GM11168 (cell line): Measurements from ENCODE around the gene CPA1.

Experiments
- in situ Hi-C: fragments of 300-500 bp; cut with MboI; formaldehyde crosslinking; loops from one replicate; pipeline ENCODE4 v1.12.0; 2022; ENCODE audit warnings: low sequenced_read_pairs; ENCODE audit not compliant: unreplicated experiment

CPA1 gene

GRCh38 chr7:130379921-130380860, at the start of gene CPA1:
CPA1 (plus strand) TSS chr7:130380494; CDS start chr7:130380521, 27 bp downstream.
- in situ Hi-C loops = no loop called here

DNA sequence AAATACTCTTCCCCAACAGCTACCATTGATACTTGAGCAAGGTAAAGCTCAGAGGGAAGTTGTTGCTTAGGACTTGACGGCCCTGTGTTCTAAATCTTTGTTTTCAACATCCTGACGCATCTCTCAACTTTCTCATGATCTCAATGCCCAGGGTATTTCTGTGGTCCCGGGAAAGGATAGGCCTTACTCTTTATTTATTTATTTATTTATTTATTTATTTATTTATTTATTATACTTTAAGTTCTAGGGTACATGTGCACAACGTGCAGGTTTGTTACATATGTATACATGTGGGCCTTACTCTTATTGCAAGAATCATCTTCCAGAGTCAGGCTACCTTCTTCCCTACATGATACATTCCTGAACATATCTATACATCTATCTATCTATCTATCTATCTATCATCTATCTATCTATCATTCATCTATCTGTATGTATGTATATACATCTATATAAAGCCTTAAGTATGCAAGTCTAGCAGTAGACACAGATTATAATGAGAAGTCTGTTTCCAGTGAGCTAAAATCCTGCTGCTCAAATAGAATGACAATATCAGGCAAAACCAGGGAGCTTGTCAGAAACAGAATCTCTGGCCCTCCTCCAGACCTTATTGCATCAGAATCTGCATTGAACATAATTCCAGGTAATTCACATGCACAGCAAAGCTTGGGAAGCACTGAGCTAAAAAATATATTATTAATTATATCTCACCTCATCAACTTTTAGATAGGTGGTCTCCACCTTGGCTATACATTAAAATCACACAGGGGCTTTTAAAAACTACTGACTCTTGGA, 47.8 kb upstream of the CPA1 start:
- in situ Hi-C loops = no loop called here

GRCh38 chr7:130333832-130334231, 46.5 kb upstream of the CPA1 start:
- in situ Hi-C loops = no loop called here

GRCh38 chr7:130334274-130334673, 46.0 kb upstream of the CPA1 start:
- in situ Hi-C loops = no loop called here

DNA sequence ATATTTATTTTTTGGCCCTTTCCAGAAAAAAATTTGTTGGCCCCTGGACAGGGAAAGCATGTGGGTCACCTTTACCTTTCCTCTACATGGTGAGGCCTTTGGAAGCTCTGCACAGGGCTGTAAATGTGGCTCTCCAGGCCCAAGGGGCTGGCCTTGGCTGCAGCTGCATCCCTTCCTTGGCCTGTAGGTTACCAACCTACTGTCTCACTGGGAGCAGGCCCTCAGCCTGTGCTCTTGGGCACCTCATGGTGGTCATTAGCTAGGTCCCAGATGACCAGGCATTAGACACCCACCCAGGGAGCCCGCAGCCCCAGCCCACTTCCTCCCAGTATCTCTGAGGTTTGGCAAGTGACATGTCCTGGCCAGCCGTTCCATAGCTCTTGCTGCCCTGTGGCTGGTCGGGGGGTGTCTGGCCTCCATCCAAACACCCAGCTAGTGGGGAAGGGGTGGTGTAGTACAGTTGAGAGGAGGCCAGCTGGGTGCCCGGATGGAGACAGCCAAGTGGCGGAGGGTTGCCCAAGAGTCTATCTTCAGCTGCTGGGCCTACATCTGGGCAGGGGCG, 42.8 kb upstream of the CPA1 start:
- in situ Hi-C loops = no loop called here

GRCh38 chr7:130338233-130338632, 42.1 kb upstream of the CPA1 start:
- in situ Hi-C loops = no loop called here

DNA sequence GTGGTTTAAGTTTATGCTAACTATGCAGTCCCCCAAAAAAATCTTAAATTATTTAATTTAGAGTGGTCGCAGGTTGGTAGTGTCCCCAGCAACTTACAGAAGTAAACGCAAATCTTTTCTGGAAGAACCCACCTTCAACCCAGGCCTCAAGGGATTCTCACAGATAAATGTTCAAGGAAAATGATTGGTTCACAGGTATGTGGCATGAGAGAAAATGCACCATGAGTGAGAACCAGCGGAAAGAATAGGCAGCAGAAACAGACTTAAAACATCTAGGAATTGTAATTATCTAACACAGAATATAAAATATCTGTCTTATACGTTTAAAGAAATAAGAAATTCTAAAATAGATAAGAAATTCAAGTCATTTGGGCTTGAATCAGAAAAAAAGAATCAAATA, 38.4 kb upstream of the CPA1 start:
- in situ Hi-C loops = no loop called here

DNA sequence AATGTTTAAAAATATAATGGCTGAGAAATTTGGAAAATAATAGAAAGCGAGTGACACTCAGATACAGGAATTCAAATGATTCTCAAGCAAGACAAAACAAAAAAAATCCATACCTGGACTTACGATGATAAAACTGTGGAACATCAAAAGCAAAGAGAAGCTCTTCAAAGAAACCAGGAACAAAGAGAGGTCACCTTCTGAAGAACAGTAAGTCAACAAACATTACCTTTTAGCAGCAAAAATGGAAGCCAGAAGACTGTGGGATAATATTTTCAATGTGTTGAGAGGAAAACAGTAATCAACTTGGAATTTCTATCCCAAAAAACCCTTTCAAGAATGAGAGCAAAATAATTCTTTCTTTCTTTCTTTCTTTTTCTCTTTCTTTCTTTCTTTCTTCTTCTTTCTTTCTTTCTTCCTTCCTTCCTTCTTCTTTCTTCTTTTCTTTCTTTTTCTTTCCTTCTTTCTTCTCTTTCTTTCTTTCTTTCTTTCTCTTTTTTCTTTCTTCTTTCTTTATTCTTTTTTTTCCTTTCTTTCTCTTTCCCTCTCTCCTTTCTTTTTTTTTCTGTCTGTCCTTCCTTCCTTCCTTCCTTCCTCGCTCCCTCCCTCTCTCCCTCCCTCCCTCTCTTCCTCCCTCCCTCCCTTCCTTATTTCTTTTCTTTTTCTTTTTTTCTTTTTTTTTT, 37.5 kb upstream of the CPA1 start:
- in situ Hi-C loops = no loop called here

GRCh38 chr7:130344271-130344866, 35.9 kb upstream of the CPA1 start, which contains the start of gene CPA5:
CPA5 (plus strand) TSS chr7:130344816; CDS start chr7:130346486, 1,670 bp downstream.
- in situ Hi-C loops = no loop called here

GRCh38 chr7:130345136-130345535, 35.2 kb upstream of the CPA1 start:
- in situ Hi-C loops = no loop called here

DNA sequence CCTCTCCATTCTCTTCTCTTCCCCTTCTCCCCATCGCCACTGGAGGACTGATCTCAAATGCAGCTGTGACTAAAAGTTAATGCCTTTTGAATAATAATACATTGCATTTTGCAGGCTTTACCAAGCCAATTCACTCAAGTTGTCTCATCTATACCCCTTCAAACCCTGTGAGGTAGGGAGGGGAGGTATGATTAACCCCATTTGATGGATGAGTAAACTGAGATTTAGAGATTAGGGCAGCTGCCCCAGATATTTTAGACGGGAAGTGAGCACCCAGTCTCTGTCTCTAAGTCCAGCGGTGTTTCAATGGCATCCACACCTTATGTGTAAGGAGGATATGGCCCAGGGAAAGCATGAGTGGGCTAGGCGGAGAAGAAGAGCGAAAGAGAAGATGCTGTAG, 34.6 kb upstream of the CPA1 start:
- in situ Hi-C loops = no loop called here

GRCh38 chr7:130346177-130346905, 34.0 kb upstream of the CPA1 start:
- in situ Hi-C loops = no loop called here

DNA sequence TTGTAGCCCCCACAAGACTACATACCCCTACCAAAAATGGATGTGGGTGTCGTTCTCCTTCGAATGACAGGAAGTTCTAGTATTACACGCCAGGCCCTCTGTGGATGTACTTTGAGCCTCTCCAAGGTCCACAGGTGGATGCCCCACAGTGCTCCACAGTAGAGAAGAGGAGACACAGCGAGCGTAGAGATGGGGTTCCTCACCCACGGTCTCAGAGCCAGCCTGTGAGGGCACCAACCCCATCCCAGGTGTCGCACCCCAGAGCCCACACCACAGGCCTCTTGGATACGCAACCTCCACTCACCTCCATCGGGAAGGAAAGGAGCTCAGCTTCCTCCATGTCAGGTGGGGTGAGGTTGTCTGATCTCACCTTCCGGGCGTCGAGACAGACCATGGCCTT, 33.4 kb upstream of the CPA1 start:
- in situ Hi-C loops = no loop called here

GRCh38 chr7:130349911-130350782, 30.1 kb upstream of the CPA1 start:
- in situ Hi-C loops = no loop called here

DNA sequence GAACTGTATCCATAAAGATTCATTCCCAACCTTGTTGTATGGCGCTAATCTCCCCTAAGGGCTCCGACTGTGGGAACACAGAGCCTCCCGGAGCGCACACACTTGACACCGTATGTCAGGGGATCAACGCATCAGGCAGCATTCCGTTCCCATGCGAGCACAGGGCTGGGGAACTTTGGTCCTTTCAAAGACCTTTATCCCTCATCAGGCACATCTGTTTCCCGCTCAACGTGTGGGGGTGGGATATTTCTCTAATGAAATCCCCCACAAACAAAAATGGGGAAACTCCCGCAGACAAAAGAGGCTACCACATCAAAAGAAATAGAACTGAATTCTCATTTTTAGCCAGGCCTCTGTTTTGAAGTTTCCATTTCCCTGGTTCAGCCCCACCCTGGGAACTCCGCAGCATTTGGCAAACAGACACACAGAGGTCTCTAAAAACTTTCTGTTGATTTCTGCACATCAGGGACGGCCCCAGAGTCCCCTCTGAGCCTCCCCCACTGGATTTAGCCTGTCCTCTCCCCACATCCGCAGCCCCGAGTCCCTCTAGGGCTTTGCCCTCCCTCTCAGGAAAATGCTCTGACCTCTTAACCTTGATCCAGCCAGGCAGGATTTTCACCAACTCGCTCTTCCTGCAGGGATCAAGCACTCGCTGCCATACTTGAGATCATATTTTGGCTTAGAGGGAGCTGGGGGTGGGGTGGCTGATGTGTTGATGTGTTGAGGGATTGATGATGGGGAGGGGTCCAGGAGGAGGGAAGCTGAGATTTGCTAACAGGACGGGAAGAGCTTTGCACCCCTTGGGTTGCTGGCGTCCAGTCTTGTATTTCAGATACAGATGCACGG, 29.1 kb upstream of the CPA1 start:
- in situ Hi-C loops = no loop called here

- in situ Hi-C loops = no loop called here
These were observed 28.6 kb upstream of the CPA1 start for GRCh38 chr7:130351791-130352090.

- in situ Hi-C loops = no loop called here
These were observed 27.9 kb upstream of the CPA1 start for GRCh38 chr7:130352194-130353074.
